ENCODE measurements around the gene ETV4.

Gene ETV4

GRCh38 chr17:43546319-43547188, at the start of gene ETV4:
Gene ETV4 (minus strand): TSS chr17:43546340. CDS start chr17:43545617, 723 bp downstream.
- DNase-seq (ENCODE audit: low read depth), result peak; percentile 86

DNA sequence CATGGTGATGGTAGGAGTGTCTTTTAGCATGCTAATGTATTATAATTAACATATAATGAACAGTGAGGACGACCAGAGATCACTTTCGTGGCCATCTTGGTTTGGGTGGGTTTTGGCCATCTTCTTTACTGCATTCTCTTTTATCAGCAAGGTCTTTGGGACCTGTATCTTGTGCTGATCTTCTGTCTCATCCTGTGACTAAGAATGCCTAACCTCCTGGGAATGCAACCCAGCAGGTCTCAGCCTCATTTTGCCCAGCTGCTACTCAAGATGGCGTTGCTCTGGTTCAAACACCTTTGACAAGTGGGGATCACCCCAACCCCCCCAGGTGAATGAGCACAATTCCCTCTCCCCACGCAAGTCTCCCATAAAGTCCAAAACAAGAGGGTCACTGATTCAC, 49.3 kb upstream of the ETV4 start:
- no peak for DNase-seq (ENCODE audit: low read depth)

DNA sequence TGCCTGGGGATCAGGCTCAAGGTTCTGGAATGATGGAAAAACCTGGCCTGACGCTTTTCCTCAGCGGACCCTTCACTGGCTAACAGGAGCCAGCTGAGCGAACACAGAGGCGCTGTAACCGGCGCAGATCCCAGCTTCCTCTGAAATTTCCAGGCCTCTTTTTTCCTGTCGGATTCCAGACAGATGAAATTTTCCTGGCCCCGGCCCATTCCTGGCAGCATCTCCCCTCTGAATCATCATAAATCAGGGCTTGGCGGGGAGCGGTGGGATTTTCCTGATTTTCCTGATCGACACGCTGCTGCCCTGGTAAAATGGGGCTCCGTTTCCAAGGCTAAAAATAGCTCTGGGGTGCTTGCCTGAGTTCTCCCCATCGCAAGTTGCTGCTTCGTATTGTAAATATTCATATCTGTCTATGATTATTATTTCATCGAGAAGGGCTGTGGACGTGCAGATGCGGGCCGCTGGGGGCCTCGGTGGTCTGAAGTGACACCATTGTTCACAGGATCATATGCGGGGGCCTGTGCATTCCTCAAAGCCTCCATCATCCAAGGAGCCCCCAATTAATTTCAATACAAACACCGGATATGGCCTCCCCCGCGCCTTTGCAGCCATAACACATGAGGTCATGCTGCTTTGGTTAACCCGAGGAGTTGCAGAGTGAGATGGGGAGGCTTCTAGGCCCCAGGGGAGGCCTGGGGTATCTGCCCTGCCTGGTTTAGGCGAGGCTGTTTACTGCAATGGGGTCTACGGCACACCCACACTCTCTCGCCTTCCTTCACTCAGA, 45.8 kb upstream of the ETV4 start:
- DNase-seq (ENCODE audit: low read depth), result peak; percentile 79

DNA sequence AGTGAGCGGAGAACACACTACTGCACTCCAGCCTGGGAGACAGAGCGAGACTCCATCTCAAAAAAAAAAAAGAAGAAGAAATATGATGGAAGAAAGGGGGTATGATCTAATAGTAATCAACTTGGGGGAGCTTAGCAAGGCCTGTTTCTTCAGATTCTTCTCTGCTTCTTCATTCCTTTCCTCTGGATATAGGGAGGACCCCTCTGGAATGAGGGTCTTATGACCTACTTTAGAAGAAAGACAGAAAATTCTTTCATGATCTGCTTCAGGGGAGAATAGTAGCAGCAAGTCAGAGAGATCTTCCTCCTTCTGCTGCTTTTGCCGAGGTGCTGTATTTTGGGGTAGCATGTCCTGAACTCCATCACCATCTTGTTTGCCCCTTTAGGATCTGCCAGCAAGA, 44.9 kb upstream of the ETV4 start:
- no peak for DNase-seq (ENCODE audit: low read depth)

- no peak for DNase-seq (ENCODE audit: low read depth)
Measured at GRCh38 chr17:43588664-43589435, 42.7 kb upstream of the ETV4 start.

GRCh38 chr17:43588121-43588520, 42.0 kb upstream of the ETV4 start:
- no peak for DNase-seq (ENCODE audit: low read depth)

DNA sequence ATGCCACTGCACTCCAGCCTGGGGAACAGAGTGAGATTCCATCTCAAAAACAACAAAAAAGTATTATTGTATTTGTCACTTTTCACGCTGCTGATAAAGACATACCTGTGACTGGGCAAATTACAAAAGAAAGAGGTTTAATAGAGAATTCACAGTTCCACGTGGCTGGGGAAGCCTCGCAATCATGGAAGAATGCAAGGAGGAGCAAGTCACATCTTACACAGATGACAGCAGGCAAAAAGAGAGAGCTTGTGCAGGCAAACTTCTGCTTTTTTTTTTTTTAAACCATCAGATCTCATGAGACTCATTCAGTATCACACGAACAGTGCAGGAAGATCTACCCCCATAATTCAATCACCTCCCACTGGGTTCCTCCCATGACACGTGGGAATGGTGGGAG, 41.5 kb upstream of the ETV4 start:
- DNase-seq (ENCODE audit: low read depth), result no peak

DNA sequence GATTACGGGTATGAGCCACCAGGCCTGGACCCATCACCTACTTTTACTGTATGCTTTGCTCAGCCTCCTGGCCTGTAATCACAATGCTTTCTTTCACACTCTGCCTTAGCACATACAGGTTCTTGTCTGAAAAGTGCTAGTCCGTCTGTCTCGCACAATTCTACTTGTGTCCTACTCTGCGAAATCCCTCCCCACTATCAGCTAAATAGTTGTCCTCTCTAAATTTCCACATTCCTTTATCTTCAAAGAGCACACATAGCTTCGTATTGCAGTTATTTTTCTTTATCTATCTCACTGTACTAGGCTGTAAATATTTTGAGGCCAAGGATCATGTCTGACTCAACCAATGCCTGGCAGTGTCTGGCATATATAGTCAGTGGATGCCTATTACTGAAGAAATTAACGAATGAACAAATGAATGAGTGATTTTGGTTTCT, 38.5 kb upstream of the ETV4 start:
- no peak for DNase-seq (ENCODE audit: low read depth)

- DNase-seq (ENCODE audit: low read depth), result no peak
Measured at GRCh38 chr17:43583332-43583731, 37.2 kb upstream of the ETV4 start.

DNA sequence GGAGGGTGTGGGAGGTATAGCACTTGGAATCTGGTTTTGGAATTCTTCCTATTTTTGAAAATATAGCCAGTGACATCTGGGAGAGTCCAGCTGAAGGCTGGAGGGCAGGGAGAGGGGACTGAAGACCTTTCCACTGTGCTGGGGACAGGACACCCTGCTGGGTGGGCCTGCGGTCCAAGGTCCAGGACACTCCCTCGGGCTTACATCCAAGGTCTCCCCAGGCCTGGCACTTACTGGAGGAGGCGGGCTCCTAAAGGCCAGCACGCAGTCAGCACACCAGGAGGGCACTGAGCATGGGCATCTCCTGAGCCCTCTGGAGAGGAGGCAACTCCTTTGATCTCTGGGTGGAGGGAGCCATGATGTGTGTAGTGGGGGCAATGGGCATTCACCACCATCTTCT, 35.5 kb upstream of the ETV4 start:
- DNase-seq (ENCODE audit: low read depth), result no peak

GRCh38 chr17:43581130-43581529, 35.0 kb upstream of the ETV4 start:
- DNase-seq (ENCODE audit: low read depth), result no peak

DNA sequence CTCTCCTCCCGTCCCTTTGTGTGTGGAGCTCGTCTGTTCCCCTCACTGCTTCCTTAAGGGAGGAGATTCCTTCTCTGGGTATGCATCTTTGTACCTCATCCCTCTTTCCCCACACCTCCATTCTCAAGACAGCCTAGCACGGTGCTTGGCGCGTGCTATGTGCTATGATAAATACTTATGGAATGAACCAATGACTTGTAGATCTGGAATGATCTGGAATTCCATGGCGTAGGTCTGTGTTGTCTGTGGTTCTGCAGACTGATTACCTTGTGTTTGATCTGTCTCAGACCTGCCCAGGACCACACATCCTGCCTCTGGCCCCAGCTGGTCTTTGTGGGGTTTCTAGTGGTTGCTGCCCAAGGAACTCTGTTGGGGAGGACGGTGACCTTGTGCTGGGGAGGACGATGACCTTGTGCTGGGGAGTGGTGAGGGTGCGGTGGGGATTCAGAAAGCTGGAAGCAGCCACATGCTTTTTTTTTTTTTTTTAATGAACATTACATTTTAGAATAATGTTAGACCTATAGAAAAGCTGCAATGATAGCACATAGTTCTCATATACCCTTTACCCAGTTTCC, 33.5 kb upstream of the ETV4 start:
- no peak for DNase-seq (ENCODE audit: low read depth)

GRCh38 chr17:43578699-43579565, 32.8 kb upstream of the ETV4 start:
- no peak for DNase-seq (ENCODE audit: low read depth)

GRCh38 chr17:43578404-43578698, 32.2 kb upstream of the ETV4 start:
- DNase-seq (ENCODE audit: low read depth), result no peak

DNA sequence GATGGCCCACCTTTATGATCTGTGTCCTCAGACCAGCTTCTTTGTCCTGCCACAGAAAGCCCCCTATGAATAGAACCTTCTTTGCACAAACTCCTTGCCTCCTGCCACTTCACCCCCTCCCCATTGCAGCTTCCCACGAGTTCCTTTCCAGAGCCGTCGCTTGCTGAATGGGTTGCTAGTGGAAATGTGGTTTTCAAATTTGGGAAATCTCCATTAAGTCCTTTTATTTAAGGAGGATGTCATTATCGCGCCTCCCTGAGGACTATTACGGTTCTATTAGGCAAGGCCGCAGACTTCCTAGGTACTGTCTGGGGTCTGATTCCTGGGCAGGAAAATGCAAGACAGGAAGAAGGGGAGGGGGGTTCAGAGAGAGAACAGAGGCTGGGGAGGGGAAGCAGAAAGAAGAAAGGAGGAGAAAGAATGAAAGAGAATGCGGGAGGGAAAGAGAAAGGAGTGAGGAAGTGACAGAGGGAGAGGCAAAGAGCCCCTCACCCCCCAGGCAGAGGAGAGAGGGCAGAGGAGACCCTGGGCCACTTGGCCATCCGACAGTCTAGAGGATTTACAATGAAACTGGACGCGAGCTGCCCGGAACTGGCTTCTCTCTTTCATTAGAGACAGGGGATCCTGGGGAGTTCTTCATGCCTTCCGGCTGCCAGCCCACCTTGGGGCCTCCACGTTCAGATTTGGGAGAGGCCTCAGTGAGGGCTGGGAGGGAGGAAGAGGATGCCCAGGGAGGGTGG, 31.7 kb upstream of the ETV4 start:
- DNase-seq (ENCODE audit: low read depth), result no peak

DNA sequence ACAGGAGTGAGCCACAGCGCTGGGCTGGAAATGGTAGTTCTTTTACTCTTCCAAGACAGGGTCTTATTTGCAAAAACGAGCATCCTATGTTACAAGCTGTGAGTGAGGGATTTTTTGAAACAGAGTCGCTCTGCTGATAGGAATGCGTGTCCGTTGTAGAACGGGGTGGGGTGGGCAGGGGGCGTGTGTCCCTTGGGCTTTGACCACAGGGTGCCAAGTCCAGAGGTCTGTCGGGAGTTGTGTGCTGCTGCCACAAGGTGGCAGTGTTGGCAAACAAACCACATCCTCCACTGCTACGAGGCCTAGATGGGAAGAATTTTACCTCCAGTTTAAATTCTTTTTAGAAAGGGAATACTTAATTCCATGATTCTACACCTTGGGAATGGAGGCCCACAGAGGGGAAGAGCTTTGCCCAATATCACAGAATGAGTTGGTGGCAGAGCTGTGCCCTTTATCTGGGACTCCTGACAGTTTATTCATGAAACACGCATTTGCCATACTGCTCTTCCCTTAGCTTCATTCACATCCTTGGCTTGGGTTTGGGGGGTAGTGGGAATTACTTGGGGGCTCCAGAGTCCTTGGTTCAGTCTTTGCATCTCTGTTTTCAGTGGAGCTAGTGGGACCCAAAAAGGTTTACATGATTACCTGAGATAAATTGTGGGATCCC, 30.6 kb upstream of the ETV4 start:
- peak; percentile 40 for DNase-seq (ENCODE audit: low read depth)

DNA sequence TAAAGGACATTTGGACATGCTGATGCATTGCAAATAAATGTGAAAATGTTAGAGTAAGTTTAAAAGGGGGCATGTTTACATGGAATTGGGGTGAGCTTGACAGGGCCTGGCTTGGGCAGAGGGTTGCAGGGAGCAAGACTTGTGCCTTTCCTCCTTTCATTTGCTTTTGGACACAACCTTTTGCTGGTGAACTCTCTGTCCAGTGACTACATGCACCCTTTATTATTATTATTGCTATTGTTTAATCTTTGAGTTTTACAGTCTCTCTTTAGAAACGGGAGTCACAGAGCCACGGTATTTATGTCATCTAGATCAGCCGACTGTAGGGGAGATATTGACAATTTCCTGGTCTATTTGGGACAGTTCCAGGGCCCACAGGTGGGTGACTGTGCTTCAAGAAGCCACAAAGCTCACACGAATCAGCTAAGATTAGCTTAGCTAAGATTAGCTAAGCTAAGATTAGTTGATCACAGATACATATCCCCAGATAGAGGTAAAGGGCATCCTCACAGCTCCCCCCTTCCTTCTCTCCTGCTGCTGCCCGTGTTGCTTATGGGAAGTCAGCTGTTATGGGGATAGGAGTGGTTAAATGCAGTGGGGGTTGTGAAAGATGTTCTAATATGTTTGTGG, 28.9 kb upstream of the ETV4 start:
- no peak for DNase-seq (ENCODE audit: low read depth)

DNA sequence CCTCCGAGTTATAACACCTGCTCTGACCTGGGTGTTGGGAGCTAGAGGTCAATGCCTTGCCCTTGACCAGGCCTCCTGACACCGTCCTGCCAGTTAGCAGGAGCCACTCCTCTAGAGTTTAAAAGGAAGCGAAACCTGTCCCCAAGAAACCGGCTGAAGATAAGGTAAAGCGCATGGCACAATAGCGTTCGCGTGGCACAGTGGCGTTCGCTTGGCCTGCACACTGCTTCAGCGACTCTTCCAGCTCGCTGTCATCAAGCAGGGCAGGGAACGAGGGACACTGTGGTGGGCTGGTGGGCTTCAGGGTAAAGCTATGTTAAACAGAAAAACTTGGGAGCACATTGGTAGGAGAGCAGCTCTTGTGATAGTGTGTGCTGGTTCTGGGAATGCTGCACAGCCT, 28.2 kb upstream of the ETV4 start:
- no peak for DNase-seq (ENCODE audit: low read depth)

- DNase-seq (ENCODE audit: low read depth), result no peak
Measured at GRCh38 chr17:43573579-43574321, 27.6 kb upstream of the ETV4 start.

Measured in stromal cell of bone marrow (primary cell).